Measurements from ENCODE around the gene KMT2E. TPM values are rescaled to one million over a fixed set of nuclear protein-coding genes. Genes with fewer than 3 reads are reported as not detected.

KMT2E gene
- total RNA-seq, 4 donors from 2014 or later, result 93.9 to 208 (median 118) TPM

GRCh38 chr7:105055621-105056020 lies 41.6 kb downstream of the KMT2E start:
- Histone ChIP-seq H3K4me3 (no peak overlapping the region), H3K4me1 (peaks cover 26% of the 10 kb centered on the region), H3K27me3 (no peaks in the 10 kb centered on the region), H3K36me3 (peaks cover 15% of the 10 kb centered on the region), H3K9me3 (no peaks in the 10 kb centered on the region), H3K27ac (no peak overlapping the region)
- TF ChIP-seq EP300 (IDR thresholded peaks at IDR 0.05) (no peak), POLR2AphosphoS5 (IDR thresholded peaks at IDR 0.05) (no peak), POLR2A (IDR thresholded peaks at IDR 0.05) (no peak), CTCF (IDR thresholded peaks at IDR 0.05) (no peak)
- no peak for DNase-seq (ENCODE audit: low spot score in 2 of 2)
- WGBS, result 38% methylated on average over 1 of the region's 1 CpG

- no peaks in the 10 kb centered on the region for H3K9me3 ChIP-seq
- peaks cover 32% of the 10 kb centered on the region for H3K4me1 ChIP-seq
- no peaks in the 10 kb centered on the region for H3K27me3 ChIP-seq
- DNase-seq (ENCODE audit: low spot score in 2 of 2), result no peak
- WGBS, result 84% methylated on average over 4 of the region's 4 CpGs
- TF ChIP-seq CTCF (IDR thresholded peaks at IDR 0.05) (no peak), POLR2AphosphoS5 (IDR thresholded peaks at IDR 0.05) (no peak), EP300 (IDR thresholded peaks at IDR 0.05) (no peak), POLR2A (IDR thresholded peaks at IDR 0.05) (no peak)
- H3K27ac ChIP-seq, result no peak overlapping the region
- H3K4me3 ChIP-seq, result no peak overlapping the region
- peaks cover 6% of the 10 kb centered on the region for H3K36me3 ChIP-seq
Measured at GRCh38 chr7:105057472-105057871, 43.5 kb downstream of the KMT2E start.

- Histone ChIP-seq H3K9me3 (no peaks in the 10 kb centered on the region), H3K4me1 (peaks cover 23% of the 10 kb centered on the region), H3K4me3 (no peak overlapping the region), H3K36me3 (peaks cover 14% of the 10 kb centered on the region), H3K27ac (no peak overlapping the region), H3K27me3 (no peaks in the 10 kb centered on the region)
- TF ChIP-seq EP300 (IDR thresholded peaks at IDR 0.05) (no peak), CTCF (IDR thresholded peaks at IDR 0.05) (no peak), POLR2AphosphoS5 (IDR thresholded peaks at IDR 0.05) (no peak), POLR2A (IDR thresholded peaks at IDR 0.05) (no peak)
- no peak for DNase-seq (ENCODE audit: low spot score in 2 of 2)
- 97% methylated on average over 4 of the region's 4 CpGs for WGBS
Measured at GRCh38 chr7:105060437-105060836, 46.4 kb downstream of the KMT2E start.

GRCh38 chr7:105060923-105061322 lies 46.9 kb downstream of the KMT2E start:
- Histone ChIP-seq H3K36me3 (peaks cover 16% of the 10 kb centered on the region), H3K4me3 (no peak overlapping the region), H3K4me1 (peaks cover 18% of the 10 kb centered on the region), H3K9me3 (no peaks in the 10 kb centered on the region), H3K27ac (no peak overlapping the region), H3K27me3 (no peaks in the 10 kb centered on the region)
- 85% methylated on average over 3 of the region's 3 CpGs for WGBS
- DNase-seq (ENCODE audit: low spot score in 2 of 2), result no peak
- TF ChIP-seq POLR2AphosphoS5 (IDR thresholded peaks at IDR 0.05), result no peak
- TF ChIP-seq POLR2A (IDR thresholded peaks at IDR 0.05), result no peak
- no peak for TF ChIP-seq CTCF (IDR thresholded peaks at IDR 0.05)
- TF ChIP-seq EP300 (IDR thresholded peaks at IDR 0.05), result no peak

- Histone ChIP-seq H3K36me3 (peaks cover 42% of the 10 kb centered on the region), H3K27ac (no peak overlapping the region), H3K9me3 (no peaks in the 10 kb centered on the region), H3K27me3 (no peaks in the 10 kb centered on the region), H3K4me3 (no peak overlapping the region), H3K4me1 (peaks cover 6% of the 10 kb centered on the region)
- TF ChIP-seq CTCF (IDR thresholded peaks at IDR 0.05) (no peak), POLR2AphosphoS5 (IDR thresholded peaks at IDR 0.05) (no peak), EP300 (IDR thresholded peaks at IDR 0.05) (no peak), POLR2A (IDR thresholded peaks at IDR 0.05) (no peak)
- DNase-seq (ENCODE audit: low spot score in 2 of 2), result no peak
- WGBS, result 85% methylated on average over 1 of the region's 1 CpG
Measured at GRCh38 chr7:105065104-105065503, 51.1 kb downstream of the KMT2E start.
